ENCODE data around the gene INSYN1.
"Not testable (repeated sequence)": the region's sequence is repeated elsewhere in the genome, so short reads cannot be mapped to it uniquely, and the experiment has no call there.

Gene INSYN1

GRCh38 chr15:73710321-73710720 lies 42.8 kb downstream of the INSYN1 start:
- no peak for DNase-seq

- DNase-seq = no peak
These were observed 43.5 kb downstream of the INSYN1 start for GRCh38 chr15:73709686-73710085.

- DNase-seq = no peak
These were observed 43.9 kb downstream of the INSYN1 start for GRCh38 chr15:73709241-73709640.

GRCh38 chr15:73708691-73709090 lies 44.5 kb downstream of the INSYN1 start:
- no peak for DNase-seq

- no peak for DNase-seq
These were observed 48.1 kb downstream of the INSYN1 start for GRCh38 chr15:73704869-73705645.

GRCh38 chr15:73704142-73704868 lies 48.8 kb downstream of the INSYN1 start:
- DNase-seq = not testable (repeated sequence)

- not testable (repeated sequence) for DNase-seq
These were observed 49.5 kb downstream of the INSYN1 start for GRCh38 chr15:73703601-73704000.

- not testable (repeated sequence) for DNase-seq
These were observed 50.6 kb downstream of the INSYN1 start for GRCh38 chr15:73702311-73703239.

GRCh38 chr15:73700041-73700842 lies 52.9 kb downstream of the INSYN1 start:
- peak; percentile 12 for DNase-seq

- DNase-seq = no peak
These were observed 53.7 kb downstream of the INSYN1 start for GRCh38 chr15:73699249-73700040.

GRCh38 chr15:73697033-73697467 lies 56.1 kb downstream of the INSYN1 start:
- DNase-seq = peak; percentile 86

GRCh38 chr15:73696641-73697001 lies 56.5 kb downstream of the INSYN1 start:
- no peak for DNase-seq

- DNase-seq = no peak
These were observed 57.1 kb downstream of the INSYN1 start for GRCh38 chr15:73695773-73696640.

GRCh38 chr15:73694419-73694818 lies 58.7 kb downstream of the INSYN1 start:
- no peak for DNase-seq

- DNase-seq = no peak
These were observed 61.8 kb downstream of the INSYN1 start for GRCh38 chr15:73691396-73691795.

- DNase-seq = no peak
These were observed 64.7 kb downstream of the INSYN1 start for GRCh38 chr15:73688455-73688854.

- DNase-seq = no peak
These were observed 65.8 kb downstream of the INSYN1 start for GRCh38 chr15:73687351-73687750.

- DNase-seq = no peak
These were observed 66.3 kb downstream of the INSYN1 start for GRCh38 chr15:73686781-73687256.

GRCh38 chr15:73685981-73686380 lies 67.2 kb downstream of the INSYN1 start:
- no peak for DNase-seq
